Heart left ventricle (tissue), 16 donors: ENCODE measurements around the gene SLC35F1. TPM values are rescaled to one million over a fixed set of nuclear protein-coding genes. Genes with fewer than 3 reads are reported as not detected.

ENCODE experiments used
- ATAC-seq, 4 donors: fragments of 200-7000 bp; cut with Tn5 transposase; one replicate each; pipeline ENCODE4 v1.9.1; 2020 to 2022; ENCODE audit warnings: moderate library complexity in 4 of 4, mild to moderate bottlenecking in 3 of 4, moderate number of reproducible peaks in 1 of 4
- DNase-seq, 5 donors: peaks; one replicate each; pipeline ENCODE4 v3.0.0-alpha.2; 2020
- H3K27ac ChIP-seq, 12 donors: fragments of 200-600 bp; sonication (generic) in 4 of 12; one replicate each; pipeline versions ENCODE4 v1.5.0 to v1.8.0; 2016 to 2022; ENCODE audit warnings: mild to moderate bottlenecking in 2 of 12
- H3K27me3 ChIP-seq, 9 donors: fragments of 200-600 bp; sonication (generic) in 2 of 9; one replicate each; pipeline versions ENCODE4 v1.5.1 to v1.8.0; 2016 to 2022; ENCODE audit warnings: mild to moderate bottlenecking in 3 of 9
- H3K36me3 ChIP-seq, 9 donors: fragments of 200-600 bp; sonication (generic) in 2 of 9; one replicate each; pipeline versions ENCODE4 v1.5.0 to v1.8.0; 2018 to 2022; ENCODE audit warnings: mild to moderate bottlenecking in 2 of 9
- H3K4me1 ChIP-seq, 12 donors: fragments of 200-600 bp; sonication (generic) in 4 of 12; one replicate each; pipeline versions ENCODE4 v1.5.0 to v1.8.0; 2016 to 2022; ENCODE audit warnings: mild to moderate bottlenecking in 3 of 12
- H3K4me3 ChIP-seq, 12 donors: fragments of 200-600 bp; sonication (generic) in 4 of 12; one replicate each; pipeline versions ENCODE4 v1.5.0 to v1.8.0; 2017 to 2022; ENCODE audit warnings: mild to moderate bottlenecking in 9 of 12, moderate library complexity in 4 of 12
- H3K9me3 ChIP-seq, 12 donors: fragments of 200-600 bp; sonication (generic) in 4 of 12; one replicate each; pipeline versions ENCODE4 v1.5.0 to v1.8.0; 2016 to 2022; ENCODE audit warnings: mild to moderate bottlenecking in 1 of 12
- CTCF ChIP-seq, 12 donors: fragments of 200-600 bp; sonication (generic) in 4 of 12; IDR thresholded peaks; one replicate each; pipeline versions ENCODE4 v1.5.0 to v1.8.0; 2018 to 2022; ENCODE audit warnings: antibody characterized with exemption in 12 of 12, mild to moderate bottlenecking in 5 of 12
- POLR2A ChIP-seq, 2 donors: fragments of 450-650 bp; IDR thresholded peaks; one replicate each; pipeline ENCODE4 v1.6.1; 2017; ENCODE audit warnings: antibody characterized with exemption in 2 of 2, mild to moderate bottlenecking in 2 of 2, moderate library complexity in 2 of 2
- WGBS, 4 donors: extraction: QIAGEN DNeasy Blood & Tissue Kit in 2 of 4; methylation state at CpG; one replicate each; pipeline versions ENCODE4 v1.1.5 to v1.1.7; 2013 to 2018; 5-methylcytosine and 5-hydroxymethylcytosine counted together
- intact Hi-C, 10 donors: fragments of 100-400 bp; cut with DNase I; formaldehyde crosslinking; loops; one replicate each; pipeline versions ENCODE4 v1.11.1 to v1.14.2; 2022
- polyA plus RNA-seq, 2 donors: library from polyadenylated mRNA; stranded (reverse); fragments of 200-250 nt; gene quantifications; one replicate each; pipeline ENCODE4 v1.2.3, GENCODE V29; 2013
- total RNA-seq, 9 donors: library from RNA; depleted of rRNA in 2 of 9; stranded (reverse); fragments of >200 nt in 2 of 9; fragmentation: NEBNext Ultra II Directional in 3 of 9; extraction: Animal tissue kit (Norgen Biotek cat#: 25700) in 3 of 9; gene quantifications; one replicate each; pipeline versions ENCODE4 v1.1.0 to v1.2.4, GENCODE V29; 2016 to 2023
- donor health status: ischemic (EF 13 %, LVEDD 7.1; RV severe dilation, severe dysfunction).
- donor health status: healthy with polysubstance abuse.
- donor health status: DM: no; HTN: yes; CAD: no.
- donor health status: DM: no; HTN: no; CAD: no.
- donor health status: ischemic (EF 25% LVEDD 6.9; RV normal size, moderate dysfunction).
- donor health status: ischemic (EF 25% LVEDD 5.7; RV mildly dilated, moderate dysfunction).
- donor health status: healthy.
- donor health status: DM: yes; HTN: yes; CAD: no.
- donor health status: ischemic (EF 35%, LVEDD 5.7; RV mildly dilated, moderate dysfunction).
- donor health status: nonischemic (EF 11% LVEDD 7.7; RV severe dilation, severe dysfunction).
- donor health status: DM: yes; HTN: yes; CAD: no.
- donor health status: PGD.
- donor health status: ischemic (EF 29% LVEDD 5.4; RV normal size, mild dysfunction).
- donor health status: nonischemic (EF 23%, LVEDD 6.1; RV moderate dilation, normal function).

The SLC35F1 gene
- total and polyA plus RNA-seq, 11 donors = 1.1 to 11.6 (median 5.0) TPM

- 90 to 98% (median 92%) methylated on average over 2 of the region's 2 CpGs for WGBS, 4 donors
- Histone ChIP-seq H3K9me3 (no peaks in the 10 kb centered on the region), H3K27me3 (no peaks in the 10 kb centered on the region), H3K27ac (no peak overlapping the region), H3K4me3 (no peak overlapping the region), H3K4me1 (peaks cover 0 to 5% (median 0%) of the 10 kb centered on the region in 12 donors), H3K36me3 (no peaks in the 10 kb centered on the region)
- no peak for TF ChIP-seq POLR2A (IDR thresholded peaks at IDR 0.05)
- no peak for TF ChIP-seq CTCF (IDR thresholded peaks at IDR 0.05)
- ATAC-seq (no peak), DNase-seq (no peak)
- intact Hi-C loops = no loop called here
Observed at GRCh38 chr6:118148561-118148960, 241.5 kb downstream of the SLC35F1 start.

GRCh38 chr6:118152524-118152923, 245.5 kb downstream of the SLC35F1 start:
- DNase-seq = no peak
- no peaks in the 10 kb centered on the region for H3K27me3 ChIP-seq
- H3K9me3 ChIP-seq = no peaks in the 10 kb centered on the region
- no peak overlapping the region for H3K4me3 ChIP-seq
- H3K4me1 ChIP-seq = peaks cover 0 to 3% (median 0%) of the 10 kb centered on the region in 12 donors
- ATAC-seq = no peak
- H3K27ac ChIP-seq = no peak overlapping the region
- TF ChIP-seq POLR2A (IDR thresholded peaks at IDR 0.05) (no peak), CTCF (IDR thresholded peaks at IDR 0.05) (no peak)
- intact Hi-C loops = no loop called here
- no peaks in the 10 kb centered on the region for H3K36me3 ChIP-seq

GRCh38 chr6:118161343-118161742, 254.3 kb downstream of the SLC35F1 start:
- H3K27ac ChIP-seq = no peak overlapping the region
- 76 to 93% (median 81%) methylated on average over 1 of the region's 1 CpG for WGBS, 4 donors
- no peaks in the 10 kb centered on the region for H3K4me1 ChIP-seq
- no peak overlapping the region for H3K4me3 ChIP-seq
- no peak for ATAC-seq
- no peak for DNase-seq
- no peak for TF ChIP-seq CTCF (IDR thresholded peaks at IDR 0.05)
- no peak for TF ChIP-seq POLR2A (IDR thresholded peaks at IDR 0.05)
- intact Hi-C loops = no loop called here
- H3K36me3 ChIP-seq = no peaks in the 10 kb centered on the region
- H3K27me3 ChIP-seq = no peaks in the 10 kb centered on the region
- H3K9me3 ChIP-seq = no peaks in the 10 kb centered on the region

GRCh38 chr6:118163542-118163941, 256.5 kb downstream of the SLC35F1 start:
- Histone ChIP-seq H3K9me3 (no peaks in the 10 kb centered on the region), H3K27ac (no peak overlapping the region), H3K4me1 (no peaks in the 10 kb centered on the region), H3K4me3 (no peak overlapping the region), H3K36me3 (no peaks in the 10 kb centered on the region), H3K27me3 (no peaks in the 10 kb centered on the region)
- WGBS, 4 donors = 43 to 66% (median 58%) methylated on average over 1 of the region's 1 CpG
- DNase-seq (no peak), ATAC-seq (no peak)
- TF ChIP-seq CTCF (IDR thresholded peaks at IDR 0.05) = no peak
- TF ChIP-seq POLR2A (IDR thresholded peaks at IDR 0.05) = no peak
- intact Hi-C loops = no loop called here
